RWPE1 (cell line): ENCODE measurements around the gene WSCD2.

Experiments used
- CTCF ChIA-PET: fragments of 350-600 bp; sonication (Branson Sonifier 250); formaldehyde crosslinking; extraction: SDS; loops from one replicate; lab custom pipeline; 2021; lab: Yijun Ruan, JAX
- POLR2A ChIA-PET: fragments of 400-600 bp; formaldehyde crosslinking; extraction: SDS; loops from one replicate; lab custom pipeline; 2020; ENCODE audit warnings: antibody characterized with exemption; ENCODE audit not compliant: low non-redundant PET; lab: Yijun Ruan, JAX
- DNase-seq: peaks from one replicate; pipeline ENCODE4 v3.0.0; 2012; ENCODE audit warnings: low spot score
- H3K27ac ChIP-seq: fragments of 450-650 bp; 2 replicates; pipeline ENCODE4 v1.5.1; 2017
- TF ChIP-seq, protein P1 (sequence below): fragments of 450-650 bp; conservative IDR thresholded peaks from 2 replicates; pipeline ENCODE4 v1.5.1; 2017; ENCODE audit warnings: low read depth, mild to moderate bottlenecking

Gene WSCD2

GRCh38 chr12:108235985-108236263 is 106.8 kb downstream of the WSCD2 start:
- no peak overlapping the region for H3K27ac ChIP-seq
- CTCF ChIA-PET: no interaction called here
- POLR2A ChIA-PET: no interaction called here

DNA sequence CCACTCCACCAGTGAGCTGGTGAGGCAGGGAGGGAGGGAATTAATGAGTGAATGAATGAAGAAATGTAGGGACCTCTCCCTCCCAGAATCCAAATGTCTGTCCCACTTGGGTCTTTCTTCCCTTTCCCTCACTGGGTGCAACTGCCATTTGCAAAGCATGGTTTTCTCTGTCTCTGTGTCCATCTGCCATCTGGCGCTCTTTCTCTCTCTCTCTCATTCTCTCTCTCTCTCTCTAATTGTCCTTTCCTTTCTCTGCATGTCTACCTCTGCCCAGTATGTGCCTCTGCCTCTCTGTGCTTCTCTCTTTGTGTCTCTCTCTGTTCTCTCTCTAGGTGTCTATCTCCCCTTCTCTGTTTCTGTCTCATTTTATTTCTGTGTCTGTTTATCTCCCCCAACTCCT is 107.3 kb downstream of the WSCD2 start:
- ChIA-PET POLR2A (no interaction called here), CTCF (interaction anchor here (0.6 to 0.7 kb wide), 2 partner anchors 10 to 488 kb away, joined by 3 to 6 read pairs; no protein-coding TSS in a partner anchor)
- H3K27ac ChIP-seq: no peak overlapping the region
- no peak for DNase-seq
- TF ChIP-seq, protein P1, sequence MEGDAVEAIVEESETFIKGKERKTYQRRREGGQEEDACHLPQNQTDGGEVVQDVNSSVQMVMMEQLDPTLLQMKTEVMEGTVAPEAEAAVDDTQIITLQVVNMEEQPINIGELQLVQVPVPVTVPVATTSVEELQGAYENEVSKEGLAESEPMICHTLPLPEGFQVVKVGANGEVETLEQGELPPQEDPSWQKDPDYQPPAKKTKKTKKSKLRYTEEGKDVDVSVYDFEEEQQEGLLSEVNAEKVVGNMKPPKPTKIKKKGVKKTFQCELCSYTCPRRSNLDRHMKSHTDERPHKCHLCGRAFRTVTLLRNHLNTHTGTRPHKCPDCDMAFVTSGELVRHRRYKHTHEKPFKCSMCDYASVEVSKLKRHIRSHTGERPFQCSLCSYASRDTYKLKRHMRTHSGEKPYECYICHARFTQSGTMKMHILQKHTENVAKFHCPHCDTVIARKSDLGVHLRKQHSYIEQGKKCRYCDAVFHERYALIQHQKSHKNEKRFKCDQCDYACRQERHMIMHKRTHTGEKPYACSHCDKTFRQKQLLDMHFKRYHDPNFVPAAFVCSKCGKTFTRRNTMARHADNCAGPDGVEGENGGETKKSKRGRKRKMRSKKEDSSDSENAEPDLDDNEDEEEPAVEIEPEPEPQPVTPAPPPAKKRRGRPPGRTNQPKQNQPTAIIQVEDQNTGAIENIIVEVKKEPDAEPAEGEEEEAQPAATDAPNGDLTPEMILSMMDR: no peak

More at GRCh38 chr12:108235985-108236263, 106.8 kb downstream of the WSCD2 start:
- TF ChIP-seq, protein P1: no peak
- no peak for DNase-seq

DNA sequence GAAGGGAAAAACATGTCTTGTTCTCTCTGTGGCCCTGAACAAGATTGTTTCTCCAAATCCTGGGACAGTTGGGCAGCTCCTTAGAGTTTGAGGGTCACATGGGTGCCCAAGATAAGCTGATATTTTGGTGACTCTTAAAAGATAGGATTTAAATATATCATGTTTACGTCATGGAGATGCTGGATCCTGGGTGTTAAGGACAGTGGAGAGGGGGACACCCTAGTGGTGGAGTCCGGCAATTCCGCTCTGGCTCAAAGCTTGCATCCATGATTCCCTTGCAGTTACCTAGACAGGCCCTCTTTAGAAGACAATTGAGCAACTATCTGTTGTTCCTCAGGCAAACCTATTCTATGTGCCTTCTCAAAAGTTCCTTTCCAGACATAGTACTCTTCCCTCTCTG is 108.2 kb downstream of the WSCD2 start:
- CTCF ChIA-PET: interaction anchor here (0.6 to 0.7 kb wide), 3 partner anchors 10 to 607 kb away, joined by 3 to 6 read pairs (median 3); no protein-coding TSS in a partner anchor
- TF ChIP-seq, protein P1: no peak
- POLR2A ChIA-PET: no interaction called here
- no peak overlapping the region for H3K27ac ChIP-seq
- no peak for DNase-seq

DNA sequence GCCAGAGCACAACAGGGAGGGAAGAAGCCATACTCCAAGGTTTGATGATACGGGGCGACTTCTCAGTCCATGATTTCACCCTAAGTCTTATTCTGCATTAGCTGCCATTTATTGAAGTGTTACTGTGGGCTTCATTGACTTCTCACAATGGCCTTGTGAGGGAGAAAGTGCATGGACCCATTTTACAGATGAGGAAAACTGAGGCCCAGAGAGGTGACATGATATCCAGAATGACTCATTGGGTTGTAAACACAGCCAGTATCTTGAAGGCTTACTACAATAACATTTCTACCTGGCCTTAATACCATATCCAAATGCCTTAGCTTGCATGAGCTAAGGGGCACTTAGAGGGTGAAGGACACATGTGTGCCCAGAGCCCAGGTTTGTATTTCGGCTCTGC is 109.4 kb downstream of the WSCD2 start:
- TF ChIP-seq, protein P1: no peak
- ChIA-PET CTCF (no interaction called here), POLR2A (no interaction called here)

DNA sequence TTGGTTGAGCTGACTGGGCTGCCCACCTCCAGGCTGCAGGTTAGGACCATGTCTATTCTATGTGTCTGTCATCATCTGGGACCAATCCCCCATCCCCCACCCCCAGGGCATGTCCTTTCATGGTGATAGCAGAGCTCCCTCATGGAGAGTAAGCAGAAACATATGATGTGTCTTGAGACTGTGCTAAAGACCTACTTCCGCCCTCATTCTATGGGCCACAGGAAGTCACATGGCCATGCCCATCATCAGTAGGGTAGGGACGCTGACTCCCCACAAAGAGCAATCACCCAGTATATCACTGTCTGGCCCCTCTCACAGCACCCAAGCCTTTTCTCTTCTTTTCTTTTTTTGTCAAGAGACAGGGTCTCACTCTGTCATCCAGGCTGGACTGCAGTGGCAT is 110.3 kb downstream of the WSCD2 start:
- CTCF ChIA-PET: interaction anchor here (0.5 to 0.7 kb wide), 2 partner anchors 56 to 1225 kb away, joined by 3 read pairs; no protein-coding TSS in a partner anchor
- POLR2A ChIA-PET: no interaction called here
- H3K27ac ChIP-seq: no peak overlapping the region
- TF ChIP-seq, protein P1: no peak
- no peak for DNase-seq

More for the DNA sequence above, 109.4 kb downstream of the WSCD2 start:
- no peak for DNase-seq
- no peak overlapping the region for H3K27ac ChIP-seq

DNA sequence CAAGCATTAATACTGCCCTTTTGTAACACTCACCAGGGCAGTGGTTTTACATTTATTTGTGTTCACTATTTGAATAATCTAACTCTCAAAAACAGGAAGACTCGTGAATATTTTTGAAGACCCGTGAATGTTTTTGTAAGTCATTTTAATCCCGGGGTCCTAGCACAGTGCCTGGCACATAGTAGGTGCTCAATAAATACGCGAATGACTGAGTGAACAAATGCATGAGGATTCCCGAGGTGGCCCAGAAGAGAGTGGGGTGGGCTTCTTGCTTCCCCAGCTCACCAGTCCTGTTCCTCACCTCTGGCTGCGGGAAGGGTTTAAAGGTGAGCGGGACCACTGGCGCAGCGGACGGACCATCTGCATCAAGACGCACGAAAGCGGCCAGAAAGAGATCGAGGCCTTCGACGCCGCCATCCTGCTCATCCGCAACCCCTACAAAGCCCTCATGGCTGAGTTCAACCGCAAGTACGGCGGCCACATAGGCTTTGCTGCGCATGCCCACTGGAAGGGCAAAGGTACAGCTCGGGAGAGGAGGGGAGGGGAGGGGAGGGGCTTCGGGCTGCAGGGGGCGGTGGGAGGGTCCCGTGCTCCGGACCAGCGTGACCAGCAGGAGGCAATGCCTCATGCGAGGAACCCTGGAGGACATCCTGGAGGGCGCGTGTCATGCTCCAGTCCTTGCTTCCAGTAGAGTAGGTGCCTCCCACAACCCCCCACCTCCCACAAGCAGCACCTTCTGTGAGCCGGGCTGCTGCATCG is 111.1 kb downstream of the WSCD2 start:
- no peak overlapping the region for H3K27ac ChIP-seq
- DNase-seq: no peak
- ChIA-PET CTCF (no interaction called here), POLR2A (no interaction called here)
- TF ChIP-seq, protein P1: no peak
